ENCODE data around the gene TMEM131. TPM values are rescaled to one million over a fixed set of nuclear protein-coding genes. Genes with fewer than 3 reads are reported as not detected.

Gene TMEM131
- total and polyA plus RNA-seq, 4 donors, result 25.3 to 39.4 (median 38.1) TPM

DNA sequence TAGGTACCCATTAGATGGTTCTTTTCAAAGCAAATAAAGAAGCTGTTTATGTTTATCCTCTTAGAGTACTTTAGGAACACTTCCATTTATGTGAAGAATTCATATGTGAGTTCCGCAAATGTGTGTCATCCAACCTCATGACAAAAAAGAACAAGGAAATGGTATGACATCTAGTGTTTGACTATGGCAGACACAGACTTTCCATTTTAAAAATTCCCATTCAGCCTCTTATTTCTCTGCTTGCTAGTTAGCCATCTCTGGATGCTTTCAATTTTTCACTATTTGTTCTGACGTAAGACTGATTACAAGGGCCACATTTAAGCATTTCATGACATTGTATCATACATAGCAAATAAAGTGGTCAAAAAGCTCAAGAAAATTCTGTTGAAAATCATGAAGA is 179.3 kb downstream of the TMEM131 start:
- Histone ChIP-seq H3K4me3 (ENCODE audit: low read depth, low read length) (no peak overlapping the region), H3K27ac (ENCODE audit: low read depth, low read length) (no peak overlapping the region), H3K27me3 (ENCODE audit: control insufficient read depth, insufficient read depth, low read length) (no peaks in the 10 kb centered on the region), H3K4me1 (ENCODE audit: control insufficient read depth, insufficient read depth, low read length) (no peaks in the 10 kb centered on the region), H3K9me3 (ENCODE audit: control insufficient read depth, insufficient read depth, low read length) (no peaks in the 10 kb centered on the region), H3K36me3 (ENCODE audit: control insufficient read depth, insufficient read depth, low read length) (no peaks in the 10 kb centered on the region)
- DNase-seq (ENCODE audit: low read depth in 4 of 6, low spot score in 6 of 6), result no peak
- no CpG with 5 or more reads among the region's 2 CpGs for WGBS (ENCODE audit: insufficient coverage)

DNA sequence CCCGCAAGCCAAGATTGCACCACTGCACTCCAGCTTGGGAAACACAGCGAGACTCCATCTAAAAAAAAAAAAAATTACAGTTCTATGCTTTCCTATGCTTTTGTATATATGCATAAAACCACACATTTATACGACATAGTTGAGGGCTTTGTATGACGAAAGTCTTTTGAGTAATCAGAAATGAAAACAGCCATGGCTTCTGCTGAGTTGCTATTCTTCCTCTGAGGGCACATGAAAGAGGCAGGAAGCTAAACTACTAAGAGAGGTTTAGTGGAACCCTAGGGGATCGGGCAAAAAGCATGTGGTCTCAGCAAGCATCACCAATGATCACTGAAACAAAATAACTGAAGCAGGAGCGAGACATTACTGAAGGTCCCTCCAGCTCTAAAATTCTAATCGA is 182.8 kb downstream of the TMEM131 start:
- Histone ChIP-seq H3K36me3 (ENCODE audit: control insufficient read depth, insufficient read depth, low read length) (peaks cover 3% of the 10 kb centered on the region), H3K9me3 (ENCODE audit: control insufficient read depth, insufficient read depth, low read length) (no peaks in the 10 kb centered on the region), H3K4me1 (ENCODE audit: control insufficient read depth, insufficient read depth, low read length) (no peaks in the 10 kb centered on the region), H3K4me3 (ENCODE audit: low read depth, low read length) (no peak overlapping the region), H3K27me3 (ENCODE audit: control insufficient read depth, insufficient read depth, low read length) (no peaks in the 10 kb centered on the region), H3K27ac (ENCODE audit: low read depth, low read length) (no peak overlapping the region)
- DNase-seq (ENCODE audit: low read depth in 4 of 6, low spot score in 6 of 6), result peak in 1 of 6 donors; percentile 46
- WGBS (ENCODE audit: insufficient coverage), result 73% methylated on average over 4 of the region's 7 CpGs

DNA sequence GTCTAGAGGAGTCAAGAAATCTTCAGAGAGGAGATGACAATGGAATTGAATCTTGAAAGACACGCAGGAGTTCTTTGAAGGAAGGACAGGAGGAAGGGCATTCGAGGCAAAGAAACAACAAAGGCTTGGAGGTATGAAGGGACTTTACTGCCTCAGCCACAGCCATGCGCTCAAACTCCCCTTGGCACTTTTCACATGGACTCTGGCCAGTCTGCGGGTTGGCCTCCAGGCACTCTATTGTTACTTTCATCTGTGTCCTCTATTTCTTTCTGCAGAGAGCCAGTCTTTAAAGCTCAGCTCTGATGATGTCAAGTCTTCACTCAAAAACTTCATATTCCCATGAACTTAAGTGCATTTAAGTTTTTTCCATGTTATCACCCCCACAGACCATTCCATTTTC is 186.9 kb downstream of the TMEM131 start:
- H3K4me3 ChIP-seq (ENCODE audit: low read depth, low read length), result no peak overlapping the region
- 88% methylated on average over 4 of the region's 4 CpGs for WGBS (ENCODE audit: insufficient coverage)

DNA sequence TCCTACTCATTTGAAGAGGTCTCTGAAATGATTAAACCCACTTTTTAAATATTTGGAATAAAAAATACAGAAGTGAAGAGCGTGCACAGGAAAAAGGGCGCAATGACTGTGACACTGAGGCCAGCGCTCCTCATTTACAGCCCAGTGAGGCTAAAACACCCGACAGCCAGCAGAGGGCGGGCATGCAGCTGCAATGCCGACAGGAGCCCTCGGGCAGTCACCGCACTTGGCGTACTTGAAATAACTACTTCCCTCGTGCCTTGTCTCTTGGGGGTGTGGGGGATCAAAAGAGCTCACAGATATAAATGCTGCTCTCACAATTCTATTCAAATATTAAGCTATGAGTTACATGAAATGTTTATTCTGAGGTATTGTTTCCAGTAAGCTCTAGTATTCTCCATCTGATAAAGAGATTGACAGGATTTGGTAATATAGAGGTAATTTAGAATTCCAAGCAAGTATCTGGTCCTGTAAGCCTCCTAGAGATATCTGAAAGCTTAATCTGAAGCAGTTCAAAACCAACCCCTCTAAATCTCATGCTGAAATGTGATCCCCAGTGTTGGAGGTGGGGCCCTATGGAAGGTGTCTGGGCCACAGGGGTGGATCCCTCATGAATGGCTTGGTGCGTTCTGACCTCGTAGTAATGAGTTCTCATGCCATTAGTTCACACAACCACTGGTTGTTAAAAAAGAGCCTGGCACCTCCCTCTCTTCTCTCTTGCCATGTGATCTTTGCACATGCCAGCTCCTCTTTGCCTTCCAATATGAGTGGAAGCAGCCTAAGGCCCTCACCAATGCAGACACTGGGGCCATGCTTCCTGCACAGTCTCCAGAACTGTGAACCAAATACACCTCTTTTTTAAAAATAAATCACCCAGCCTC is 188.8 kb downstream of the TMEM131 start:
- H3K9me3 ChIP-seq (ENCODE audit: control insufficient read depth, insufficient read depth, low read length), result no peaks in the 10 kb centered on the region
- H3K4me1 ChIP-seq (ENCODE audit: control insufficient read depth, insufficient read depth, low read length), result peaks cover 5% of the 10 kb centered on the region
- H3K36me3 ChIP-seq (ENCODE audit: control insufficient read depth, insufficient read depth, low read length), result peaks cover 5% of the 10 kb centered on the region
- 15% methylated on average over 8 of the region's 12 CpGs for WGBS (ENCODE audit: insufficient coverage)
- no peak overlapping the region for H3K4me3 ChIP-seq (ENCODE audit: low read depth, low read length)
- peak; percentile 35 to 92 (median 62) for DNase-seq (ENCODE audit: low read depth in 4 of 6, low spot score in 6 of 6)
- no peak overlapping the region for H3K27ac ChIP-seq (ENCODE audit: low read depth, low read length)
- no peaks in the 10 kb centered on the region for H3K27me3 ChIP-seq (ENCODE audit: control insufficient read depth, insufficient read depth, low read length)

More for the DNA sequence above, 186.9 kb downstream of the TMEM131 start:
- no peak overlapping the region for H3K27ac ChIP-seq (ENCODE audit: low read depth, low read length)
- no peaks in the 10 kb centered on the region for H3K9me3 ChIP-seq (ENCODE audit: control insufficient read depth, insufficient read depth, low read length)
- no peaks in the 10 kb centered on the region for H3K27me3 ChIP-seq (ENCODE audit: control insufficient read depth, insufficient read depth, low read length)
- H3K4me1 ChIP-seq (ENCODE audit: control insufficient read depth, insufficient read depth, low read length), result peaks cover 5% of the 10 kb centered on the region
- no peak for DNase-seq (ENCODE audit: low read depth in 4 of 6, low spot score in 6 of 6)
- peaks cover 5% of the 10 kb centered on the region for H3K36me3 ChIP-seq (ENCODE audit: control insufficient read depth, insufficient read depth, low read length)

DNA sequence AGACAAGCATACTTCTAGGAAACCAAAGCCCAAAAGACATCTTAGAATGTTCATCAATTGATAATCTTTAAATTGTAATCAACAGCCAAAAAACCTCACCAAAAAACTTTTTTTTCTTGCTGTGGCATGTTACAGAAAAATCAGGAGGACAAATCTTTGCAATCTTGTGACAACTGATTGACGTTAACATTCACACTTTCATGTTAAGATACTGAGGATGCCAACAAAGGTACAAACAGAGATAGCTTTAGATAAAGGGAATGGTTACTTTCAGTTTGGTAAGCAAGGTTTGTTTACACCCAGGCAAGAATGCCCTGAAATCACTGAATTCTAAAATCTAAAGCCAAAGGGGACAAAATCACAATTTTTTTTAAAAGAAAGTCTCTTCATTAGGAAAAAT is 190.0 kb downstream of the TMEM131 start:
- H3K4me3 ChIP-seq (ENCODE audit: low read depth, low read length), result no peak overlapping the region
- no peaks in the 10 kb centered on the region for H3K27me3 ChIP-seq (ENCODE audit: control insufficient read depth, insufficient read depth, low read length)
- H3K36me3 ChIP-seq (ENCODE audit: control insufficient read depth, insufficient read depth, low read length), result peaks cover 5% of the 10 kb centered on the region
- no peaks in the 10 kb centered on the region for H3K9me3 ChIP-seq (ENCODE audit: control insufficient read depth, insufficient read depth, low read length)
- no peak overlapping the region for H3K27ac ChIP-seq (ENCODE audit: low read depth, low read length)
- WGBS (ENCODE audit: insufficient coverage), result no CpG with 5 or more reads among the region's 1 CpG
- DNase-seq (ENCODE audit: low read depth in 4 of 6, low spot score in 6 of 6), result no peak
- peaks cover 5% of the 10 kb centered on the region for H3K4me1 ChIP-seq (ENCODE audit: control insufficient read depth, insufficient read depth, low read length)

DNA sequence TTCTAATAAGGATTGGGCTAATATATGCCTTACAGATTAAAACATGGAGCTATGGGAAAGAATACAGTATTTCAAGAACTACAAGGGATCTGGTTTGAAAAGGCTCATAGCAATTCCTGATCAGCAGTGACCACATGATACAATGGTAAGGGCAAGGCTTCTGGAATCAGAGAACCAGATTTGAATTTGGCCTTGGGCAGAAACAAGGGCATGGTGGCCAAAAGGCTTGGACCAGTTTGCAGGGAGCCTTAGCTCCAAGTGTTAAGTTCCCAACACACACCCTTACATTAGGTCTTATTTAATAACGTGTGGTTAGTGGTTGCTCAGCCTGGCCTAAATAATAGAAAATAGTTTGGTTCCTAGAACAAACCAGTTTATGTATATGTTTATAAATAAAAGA is 194.7 kb downstream of the TMEM131 start:
- H3K27me3 ChIP-seq (ENCODE audit: control insufficient read depth, insufficient read depth, low read length), result no peaks in the 10 kb centered on the region
- WGBS (ENCODE audit: insufficient coverage), result no CpG with 5 or more reads among the region's 1 CpG
- H3K36me3 ChIP-seq (ENCODE audit: control insufficient read depth, insufficient read depth, low read length), result peaks cover 3% of the 10 kb centered on the region
- no peak for DNase-seq (ENCODE audit: low read depth in 4 of 6, low spot score in 6 of 6)
- H3K4me3 ChIP-seq (ENCODE audit: low read depth, low read length), result no peak overlapping the region
- H3K9me3 ChIP-seq (ENCODE audit: control insufficient read depth, insufficient read depth, low read length), result no peaks in the 10 kb centered on the region
- H3K27ac ChIP-seq (ENCODE audit: low read depth, low read length), result no peak overlapping the region
- H3K4me1 ChIP-seq (ENCODE audit: control insufficient read depth, insufficient read depth, low read length), result no peaks in the 10 kb centered on the region

DNA sequence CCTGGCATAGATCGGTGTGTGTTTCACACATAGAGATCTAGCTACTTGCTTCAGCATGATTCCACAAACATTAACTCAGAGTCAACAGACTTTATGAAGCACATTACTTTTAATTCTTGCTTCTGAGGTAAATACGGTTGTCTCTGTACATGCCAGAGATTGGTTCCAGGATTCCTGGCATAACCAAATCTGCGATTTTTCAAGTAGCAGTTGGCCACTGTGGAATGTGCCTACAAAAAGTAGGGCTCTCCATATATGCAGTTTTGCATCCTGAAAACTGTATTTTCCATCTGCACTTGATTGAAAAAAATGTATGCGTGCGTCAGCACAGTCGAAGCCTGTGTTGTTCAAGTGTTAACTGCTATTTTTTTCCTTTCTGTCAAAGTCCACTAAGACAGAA is 197.3 kb downstream of the TMEM131 start:
- DNase-seq (ENCODE audit: low read depth in 4 of 6, low spot score in 6 of 6), result peak in 1 of 6 donors; percentile 55
- Histone ChIP-seq H3K27ac (ENCODE audit: low read depth, low read length) (no peak overlapping the region), H3K4me3 (ENCODE audit: low read depth, low read length) (no peak overlapping the region), H3K36me3 (ENCODE audit: control insufficient read depth, insufficient read depth, low read length) (peaks cover 6% of the 10 kb centered on the region), H3K27me3 (ENCODE audit: control insufficient read depth, insufficient read depth, low read length) (no peaks in the 10 kb centered on the region), H3K4me1 (ENCODE audit: control insufficient read depth, insufficient read depth, low read length) (no peaks in the 10 kb centered on the region), H3K9me3 (ENCODE audit: control insufficient read depth, insufficient read depth, low read length) (no peaks in the 10 kb centered on the region)
- WGBS (ENCODE audit: insufficient coverage), result 97% methylated on average over 2 of the region's 6 CpGs

DNA sequence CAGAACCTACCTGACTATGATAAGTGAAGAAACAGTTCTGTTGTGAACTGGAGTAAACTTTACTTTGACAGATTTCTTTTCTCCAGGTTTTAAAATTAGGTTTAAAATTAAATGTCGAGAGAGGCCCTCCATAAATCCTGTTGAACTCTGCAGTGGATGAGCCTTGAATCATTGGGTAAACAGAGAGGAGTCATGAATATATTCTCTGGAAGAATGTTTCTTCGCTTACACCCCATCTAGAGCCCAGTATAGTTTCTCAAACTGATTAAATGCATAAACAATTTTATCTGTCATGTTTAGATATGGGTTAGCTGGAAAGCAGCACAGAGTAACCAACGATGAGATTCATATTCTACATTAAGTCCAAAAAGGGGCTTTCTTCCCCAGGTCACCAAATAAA is 198.4 kb downstream of the TMEM131 start:
- Histone ChIP-seq H3K36me3 (ENCODE audit: control insufficient read depth, insufficient read depth, low read length) (peaks cover 11% of the 10 kb centered on the region), H3K9me3 (ENCODE audit: control insufficient read depth, insufficient read depth, low read length) (no peaks in the 10 kb centered on the region), H3K27me3 (ENCODE audit: control insufficient read depth, insufficient read depth, low read length) (no peaks in the 10 kb centered on the region), H3K27ac (ENCODE audit: low read depth, low read length) (no peak overlapping the region), H3K4me1 (ENCODE audit: control insufficient read depth, insufficient read depth, low read length) (no peaks in the 10 kb centered on the region), H3K4me3 (ENCODE audit: low read depth, low read length) (no peak overlapping the region)
- 100% methylated on average over 1 of the region's 3 CpGs for WGBS (ENCODE audit: insufficient coverage)
- DNase-seq (ENCODE audit: low read depth in 4 of 6, low spot score in 6 of 6), result no peak

DNA sequence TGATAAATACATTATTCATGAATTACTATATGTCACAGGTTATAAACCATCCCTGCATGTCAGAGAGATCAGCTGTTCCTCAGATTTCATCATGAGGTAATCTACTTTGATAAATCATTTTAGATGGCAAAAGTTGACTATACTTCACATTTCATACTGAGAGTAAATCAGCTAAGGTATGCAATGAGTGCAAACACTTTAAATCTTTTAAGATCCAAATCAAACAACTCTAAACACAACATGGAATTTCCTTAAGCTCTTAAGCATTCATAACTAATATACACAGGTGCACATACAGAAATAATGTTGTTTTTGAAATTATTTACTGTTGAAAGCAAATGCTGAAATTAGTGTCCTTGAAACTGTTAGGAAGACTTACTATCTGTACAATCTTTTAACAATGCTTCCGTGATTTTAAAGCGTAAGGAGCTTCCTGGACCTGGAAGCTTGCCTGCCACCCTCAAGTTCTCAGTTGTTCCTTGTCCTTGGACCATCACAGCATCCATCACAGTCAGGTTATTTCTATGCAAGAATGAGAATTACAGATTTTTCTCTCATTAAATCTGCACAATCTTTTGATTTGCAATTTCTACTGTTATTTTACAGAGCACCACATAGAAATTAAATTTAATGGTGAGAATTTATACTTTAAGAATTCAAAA is 199.2 kb downstream of the TMEM131 start:
- H3K27me3 ChIP-seq (ENCODE audit: control insufficient read depth, insufficient read depth, low read length), result no peaks in the 10 kb centered on the region
- H3K4me3 ChIP-seq (ENCODE audit: low read depth, low read length), result no peak overlapping the region
- no peak for DNase-seq (ENCODE audit: low read depth in 4 of 6, low spot score in 6 of 6)
- no CpG with 5 or more reads among the region's 2 CpGs for WGBS (ENCODE audit: insufficient coverage)
- no peaks in the 10 kb centered on the region for H3K4me1 ChIP-seq (ENCODE audit: control insufficient read depth, insufficient read depth, low read length)
- H3K27ac ChIP-seq (ENCODE audit: low read depth, low read length), result no peak overlapping the region
- H3K36me3 ChIP-seq (ENCODE audit: control insufficient read depth, insufficient read depth, low read length), result peaks cover 13% of the 10 kb centered on the region
- H3K9me3 ChIP-seq (ENCODE audit: control insufficient read depth, insufficient read depth, low read length), result no peaks in the 10 kb centered on the region

DNA sequence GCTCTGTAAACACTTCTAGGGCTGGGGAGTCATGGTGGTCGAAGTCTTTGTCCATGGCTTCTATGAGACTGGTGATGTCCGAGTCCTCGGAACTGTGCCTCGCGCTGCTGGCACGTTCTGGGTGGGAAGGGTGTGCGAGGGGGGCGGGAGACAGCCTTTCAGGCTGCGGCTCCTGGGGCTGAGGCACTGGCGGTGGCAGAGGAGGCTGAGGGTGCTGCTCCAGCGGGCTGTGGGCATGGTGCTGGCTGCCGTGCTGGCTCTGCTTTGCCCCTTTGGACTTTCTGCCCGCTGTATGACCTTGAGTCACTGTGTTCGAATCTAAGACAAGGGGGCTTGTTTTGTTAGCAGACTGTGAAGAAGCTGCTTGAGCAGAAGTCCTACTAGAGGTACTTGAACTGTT is 203.3 kb downstream of the TMEM131 start:
- Histone ChIP-seq H3K4me3 (ENCODE audit: low read depth, low read length) (no peak overlapping the region), H3K9me3 (ENCODE audit: control insufficient read depth, insufficient read depth, low read length) (no peaks in the 10 kb centered on the region), H3K27me3 (ENCODE audit: control insufficient read depth, insufficient read depth, low read length) (no peaks in the 10 kb centered on the region), H3K36me3 (ENCODE audit: control insufficient read depth, insufficient read depth, low read length) (peaks cover 22% of the 10 kb centered on the region), H3K27ac (ENCODE audit: low read depth, low read length) (no peak overlapping the region), H3K4me1 (ENCODE audit: control insufficient read depth, insufficient read depth, low read length) (no peaks in the 10 kb centered on the region)
- no peak for DNase-seq (ENCODE audit: low read depth in 4 of 6, low spot score in 6 of 6)
- WGBS (ENCODE audit: insufficient coverage), result 98% methylated on average over 14 of the region's 14 CpGs

Data from spinal cord (tissue), 10 donors.